GM21737 (cell line): ENCODE measurements around the gene CHURC1.

Source experiments
- ATAC-seq: cut with Tn5 transposase; IDR thresholded peaks from one replicate; pipeline ENCODE4 v1.9.1; 2021; ENCODE audit warnings: mild to moderate bottlenecking, moderate library complexity; ENCODE audit not compliant: unreplicated experiment

Gene CHURC1

GRCh38 chr14:64914237-64915028, at the start of gene CHURC1:
TSS of gene CHURC1 (plus strand) at chr14:64914455. CDS start at chr14:64914496, 41 bp downstream.
- peak; percentile 97 for ATAC-seq

DNA sequence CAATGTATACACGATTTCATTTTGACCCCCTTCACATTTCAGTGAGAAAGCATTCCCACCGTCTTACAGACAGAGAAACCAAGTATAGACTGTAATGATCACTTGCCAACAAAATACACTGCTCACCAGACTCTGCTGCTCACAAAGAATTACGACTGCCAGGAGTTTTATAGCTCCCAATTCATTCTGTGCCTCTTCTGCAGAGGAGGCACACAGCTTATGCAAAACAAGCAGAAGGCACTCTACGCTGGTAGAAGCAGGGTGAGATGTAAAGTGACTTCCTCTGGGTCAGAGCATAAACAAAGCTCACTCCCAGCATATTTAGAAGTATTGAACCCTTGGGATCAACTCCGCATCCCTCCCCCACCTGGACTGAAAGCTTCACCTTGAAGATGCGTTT, 49.1 kb upstream of the CHURC1 start:
- no peak for ATAC-seq

GRCh38 chr14:64865992-64866391, 48.3 kb upstream of the CHURC1 start:
- ATAC-seq, result no peak

GRCh38 chr14:64867182-64867581, 47.1 kb upstream of the CHURC1 start:
- no peak for ATAC-seq

DNA sequence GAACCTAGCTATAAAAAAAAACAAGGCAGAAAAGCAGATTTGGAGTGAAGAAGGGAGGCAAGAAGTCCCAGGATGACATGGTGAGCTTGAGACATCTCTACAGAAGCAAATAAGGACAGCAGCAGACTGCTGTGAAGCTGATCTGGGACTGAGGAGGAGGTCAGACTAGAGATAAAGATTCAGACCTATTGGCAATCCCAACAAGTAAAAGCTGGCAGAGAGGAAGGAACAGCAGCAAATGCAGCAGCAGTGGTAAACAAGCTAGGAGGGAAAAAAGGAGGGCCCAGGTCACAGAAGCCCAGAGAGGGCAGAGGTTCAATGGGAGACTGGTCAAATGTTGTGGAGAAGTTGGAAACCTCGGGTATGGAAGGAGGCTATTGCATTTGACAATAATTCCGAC, 45.9 kb upstream of the CHURC1 start:
- no peak for ATAC-seq

DNA sequence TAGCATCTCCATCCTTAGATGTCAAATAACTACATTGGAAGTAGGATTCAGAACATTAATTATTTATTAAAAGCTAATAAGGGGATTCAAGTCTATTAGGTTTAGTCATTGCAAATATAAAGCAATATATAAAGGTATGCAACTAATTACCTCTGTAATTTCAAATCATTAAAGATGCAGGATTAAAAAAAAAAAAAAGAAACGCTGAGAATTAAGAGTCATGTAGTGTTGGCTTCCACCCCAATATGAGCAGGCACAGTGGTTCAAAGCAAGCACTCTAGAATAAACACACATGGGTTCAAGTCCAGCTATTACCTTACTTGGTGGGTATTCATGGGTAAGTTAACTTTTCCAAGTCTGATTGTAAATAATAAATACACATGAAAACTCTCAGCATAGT, 45.4 kb upstream of the CHURC1 start:
- no peak for ATAC-seq

GRCh38 chr14:64870160-64870559, 44.1 kb upstream of the CHURC1 start:
- no peak for ATAC-seq

GRCh38 chr14:64871344-64871743, 42.9 kb upstream of the CHURC1 start:
- ATAC-seq, result no peak

DNA sequence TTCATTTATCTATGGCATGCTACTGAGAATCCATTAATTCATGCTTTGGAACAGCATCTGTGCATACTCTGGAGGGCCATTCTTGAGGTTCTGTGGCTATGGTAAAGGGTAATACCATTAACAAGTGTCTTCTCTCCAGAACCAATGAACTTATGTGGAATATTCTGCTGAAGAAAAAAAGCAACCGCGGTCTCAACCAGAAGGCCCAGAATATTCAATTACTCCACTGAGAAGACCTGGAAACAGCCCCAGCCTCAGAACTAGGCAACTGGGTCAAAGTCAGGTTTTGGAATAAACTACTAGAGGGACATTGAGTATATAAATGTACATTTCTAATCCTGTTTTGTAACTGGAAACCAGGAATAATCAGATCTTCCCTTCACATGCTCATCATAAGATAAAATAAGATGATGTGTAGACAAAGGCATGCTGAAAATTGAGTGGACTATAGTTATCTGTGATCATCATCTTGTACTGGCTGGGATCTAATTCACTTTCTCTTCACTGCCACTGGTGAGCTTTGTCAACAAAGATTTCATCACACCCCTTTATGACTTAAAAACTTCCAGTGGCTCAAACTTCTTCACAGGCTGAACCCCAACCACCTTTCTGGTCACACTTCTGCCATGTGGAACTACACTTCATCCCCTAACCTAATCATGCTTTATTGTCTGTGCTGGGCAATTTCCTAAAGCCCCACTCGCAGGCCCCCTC, 40.6 kb upstream of the CHURC1 start:
- ATAC-seq, result no peak

DNA sequence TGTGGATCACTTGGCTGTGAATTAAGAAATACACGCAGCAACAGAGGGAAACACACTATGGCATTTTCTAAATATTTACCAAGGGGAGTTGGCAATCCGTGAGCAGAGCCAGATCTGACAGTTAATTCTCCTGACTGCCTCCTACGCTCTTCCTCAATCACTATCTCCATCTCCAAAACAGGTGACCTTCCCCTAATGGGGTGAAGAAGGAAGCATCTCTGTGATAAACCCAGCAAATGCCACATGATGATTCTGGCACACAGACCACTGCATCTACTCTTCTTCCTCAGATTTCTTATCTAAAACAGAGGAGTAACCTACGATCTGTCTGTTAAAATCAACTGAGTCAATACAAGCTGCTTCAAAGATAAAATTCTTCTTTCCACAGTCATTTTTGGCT, 38.9 kb upstream of the CHURC1 start:
- no peak for ATAC-seq

- no peak for ATAC-seq
Measured at GRCh38 chr14:64877846-64878245, 36.4 kb upstream of the CHURC1 start.

- ATAC-seq, result no peak
Measured at GRCh38 chr14:64878837-64879634, 35.2 kb upstream of the CHURC1 start.

DNA sequence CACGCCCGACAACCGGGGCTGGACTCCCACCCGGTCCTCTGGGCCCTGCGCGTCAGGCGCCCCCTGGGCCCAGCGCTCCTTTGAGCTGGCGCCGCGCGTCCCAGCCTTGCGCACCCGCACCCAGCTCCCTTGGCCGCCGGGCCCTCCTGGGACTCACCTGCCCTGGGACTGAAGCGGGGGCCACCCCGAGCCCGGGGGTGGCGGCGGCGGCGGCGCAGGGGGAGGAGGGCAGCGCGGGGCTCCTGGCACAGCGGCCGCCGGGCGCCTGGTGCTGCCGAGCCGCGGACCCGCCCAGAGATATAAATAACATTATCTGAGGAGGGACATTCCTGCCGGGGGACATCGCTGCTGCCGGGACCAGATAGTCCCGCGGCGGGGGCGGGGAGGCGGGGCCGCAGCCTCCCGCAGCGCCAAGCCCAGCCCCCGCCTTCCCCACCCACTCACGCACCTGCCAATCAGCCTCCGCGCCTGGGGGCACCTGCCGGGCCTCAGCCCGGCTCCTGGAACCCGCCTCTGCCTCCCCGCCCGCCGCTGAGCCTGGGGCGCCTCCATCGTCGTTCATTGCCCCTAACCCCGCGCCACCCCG, 34.5 kb upstream of the CHURC1 start, which contains the start of gene SPTB:
SPTB (minus strand) TSS at position 273 of the 586 bp plus-strand sequence. CDS start 56,813 bp downstream, outside the sequence.
- peak; percentile 35 for ATAC-seq

DNA sequence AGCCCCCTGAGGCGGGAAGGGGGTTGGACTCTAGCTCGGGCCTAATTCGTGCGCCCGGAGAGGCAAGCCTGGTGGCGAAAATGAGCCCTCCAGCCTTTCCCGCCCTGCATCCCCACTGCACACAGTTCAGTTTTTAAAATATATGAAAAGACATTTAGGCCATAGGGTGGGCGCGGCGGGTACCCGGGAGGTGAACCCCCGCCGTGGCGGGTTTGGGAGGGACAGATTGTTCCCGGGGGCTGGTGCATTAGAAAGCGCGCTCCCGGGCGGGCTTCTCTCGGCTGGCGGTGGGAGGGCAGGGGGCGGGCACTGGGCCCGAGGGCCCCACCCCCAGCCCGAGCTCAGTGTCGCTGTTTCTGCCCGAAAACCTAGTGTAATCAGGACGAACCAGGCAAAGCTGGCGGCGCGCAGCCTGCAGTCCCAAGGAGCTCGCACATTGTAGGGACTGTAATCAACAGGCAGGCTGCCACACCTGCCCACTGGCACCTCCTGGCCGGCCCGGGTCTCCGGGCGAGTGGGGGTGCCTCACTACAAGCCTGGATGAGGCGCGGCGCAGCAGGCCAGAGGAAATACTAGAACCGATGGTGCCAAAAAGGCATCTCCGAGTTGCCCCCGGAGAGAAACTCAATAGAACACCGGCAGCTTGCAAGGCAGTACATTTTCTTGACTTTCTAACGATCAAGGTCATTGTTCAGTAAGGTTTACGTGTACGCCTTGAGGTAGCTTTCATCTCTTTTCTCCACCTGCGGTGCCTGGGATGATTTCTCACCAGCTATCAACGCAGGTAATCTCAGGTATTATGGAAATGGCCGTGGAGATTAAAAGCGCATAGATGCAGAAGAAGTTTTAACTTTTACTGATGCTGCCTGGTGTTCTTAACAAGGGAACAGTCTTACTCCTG, 33.8 kb upstream of the CHURC1 start:
- peak; percentile 52 for ATAC-seq

DNA sequence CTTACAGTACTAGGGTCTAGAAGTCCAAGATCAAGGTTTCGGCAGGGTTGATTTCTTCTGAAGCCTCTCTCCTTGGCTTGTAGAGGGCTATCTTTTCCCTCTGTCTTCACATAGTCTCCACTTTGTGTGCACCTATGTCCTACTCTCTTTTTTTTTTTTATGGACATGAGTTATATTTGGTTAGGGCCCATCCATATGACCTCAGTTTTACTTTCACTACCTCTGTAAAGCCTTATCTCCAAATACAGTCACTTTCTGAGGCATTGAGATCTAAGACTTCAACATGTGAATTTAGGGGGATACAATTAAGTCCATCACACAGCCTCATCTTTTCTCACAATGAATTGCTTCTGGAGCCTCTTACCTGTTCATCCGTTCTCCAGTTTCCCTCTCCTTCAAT, 28.7 kb upstream of the CHURC1 start:
- ATAC-seq, result no peak

- no peak for ATAC-seq
Measured at GRCh38 chr14:64889352-64889751, 24.9 kb upstream of the CHURC1 start.

DNA sequence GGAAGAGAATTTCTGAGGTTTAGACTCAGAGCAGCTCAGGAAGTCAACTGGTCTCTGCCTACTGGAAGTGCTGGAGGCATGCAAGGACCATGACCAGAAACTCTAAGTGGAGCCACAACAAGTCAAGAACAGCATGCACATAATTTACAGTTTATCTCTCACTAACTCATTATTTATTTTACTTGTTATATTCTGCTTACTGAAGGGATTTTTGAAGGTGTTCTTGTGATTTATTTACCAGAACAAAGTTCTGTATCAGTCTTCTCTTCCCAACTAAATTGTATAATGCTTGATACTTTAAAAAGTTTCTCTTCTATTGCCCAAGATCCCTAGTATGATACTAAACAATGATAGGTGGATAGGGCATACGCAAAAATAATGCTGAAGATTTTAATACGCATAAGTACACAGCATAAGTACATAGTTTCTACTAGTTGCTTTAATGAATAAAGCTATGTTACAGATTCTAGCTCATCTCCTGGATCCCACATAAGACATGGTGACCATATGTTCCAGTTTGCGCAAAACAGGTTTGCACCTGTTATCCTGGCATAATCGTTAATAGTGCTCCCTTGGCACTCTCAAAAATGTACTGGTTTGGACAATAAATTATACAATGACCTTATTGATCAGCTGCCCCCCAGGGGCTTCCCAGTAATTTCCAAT, 22.9 kb upstream of the CHURC1 start:
- ATAC-seq, result no peak

DNA sequence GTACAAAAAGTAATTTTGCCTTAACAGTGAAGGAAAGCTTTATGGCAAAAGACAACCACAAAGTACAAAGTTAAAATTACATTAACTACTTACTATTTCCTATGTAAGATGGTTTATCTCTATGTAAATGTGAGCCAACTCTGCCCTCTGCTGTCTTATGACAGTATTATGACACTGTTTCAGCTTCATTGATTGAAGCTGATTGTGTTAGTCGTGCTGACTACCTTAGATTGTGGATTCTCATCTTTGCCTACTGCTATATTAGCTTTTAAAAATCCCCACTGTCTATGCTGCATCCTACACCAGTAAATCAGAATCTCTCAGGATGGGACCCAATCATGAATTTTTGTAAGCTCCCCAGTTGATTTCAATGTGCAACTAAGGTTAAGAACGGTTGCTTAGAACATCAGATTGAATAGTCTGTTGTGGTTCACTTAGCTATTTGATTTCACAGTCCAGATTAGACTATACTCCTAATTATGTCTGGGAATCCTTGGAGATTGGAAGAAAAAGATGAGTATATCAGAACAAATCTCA, 22.3 kb upstream of the CHURC1 start:
- no peak for ATAC-seq

DNA sequence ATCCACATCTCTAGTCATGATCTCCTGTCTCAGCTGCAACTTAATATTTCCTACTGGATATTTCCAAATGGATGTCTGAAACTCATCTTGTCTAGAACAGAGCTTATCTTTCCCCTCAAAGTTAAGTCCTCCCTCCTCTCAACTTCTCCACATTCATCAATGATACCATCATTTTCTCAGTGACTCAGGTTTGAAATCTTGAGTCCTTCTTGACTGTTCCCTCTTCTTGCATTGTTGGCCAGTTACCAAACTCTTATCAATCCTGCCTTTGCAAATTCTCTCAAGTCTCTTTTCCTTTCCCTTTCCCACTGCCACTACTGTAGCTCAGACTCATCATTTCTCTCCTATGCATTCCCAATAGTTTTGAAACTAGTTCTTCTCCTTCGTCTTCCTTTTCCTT, 14.3 kb upstream of the CHURC1 start:
- no peak for ATAC-seq
